Small intestine (tissue), 7 donors: ENCODE results near the gene ABCC11. TPM values are rescaled to one million over a fixed set of nuclear protein-coding genes. Genes with fewer than 3 reads are reported as not detected.
A peak's percentile ranks its signal among the peaks of the same experiment; 100 is the strongest.
"Not testable (repeated sequence)": the region's sequence is repeated elsewhere in the genome, so short reads cannot be mapped to it uniquely, and the experiment has no call there.

Experiments used
- DNase-seq, 2 donors: peaks; one replicate each; pipeline versions ENCODE4 v3.0.0 to v3.0.0-alpha.2; 2013
- FAIRE-seq: peaks from 2 replicates; lab custom pipeline; 2012; peaks lifted over from hg19 to GRCh38; lab: Jason Lieb, UNC
- H3K27ac ChIP-seq, 3 donors: one replicate each; pipeline ENCODE4 v1.5.1; 2013; ENCODE audit warnings: low read length in 2 of 3, mild to moderate bottlenecking in 2 of 3, control low read depth in 1 of 3, inconsistent platforms in 1 of 3, low read depth in 1 of 3, moderate library complexity in 1 of 3
- H3K27me3 ChIP-seq, 3 donors: one replicate each; pipeline ENCODE4 v1.6.1; 2013; ENCODE audit warnings: low read length in 3 of 3, inconsistent platforms in 1 of 3; ENCODE audit not compliant: control insufficient read depth in 3 of 3, insufficient read depth in 3 of 3
- H3K36me3 ChIP-seq, 3 donors: one replicate each; pipeline ENCODE4 v1.6.1; 2013; ENCODE audit warnings: low read length in 3 of 3, inconsistent platforms in 1 of 3, low read depth in 1 of 3, mild to moderate bottlenecking in 1 of 3, moderate library complexity in 1 of 3; ENCODE audit not compliant: control insufficient read depth in 3 of 3, insufficient read depth in 2 of 3
- H3K4me1 ChIP-seq, 3 donors: one replicate each; pipeline ENCODE4 v1.6.1; 2013; ENCODE audit warnings: low read length in 2 of 3, inconsistent platforms in 1 of 3, low read depth in 1 of 3, mild to moderate bottlenecking in 1 of 3, moderate library complexity in 1 of 3; ENCODE audit not compliant: control insufficient read depth in 3 of 3, insufficient read depth in 2 of 3
- H3K4me3 ChIP-seq, 3 donors: one replicate each; pipeline ENCODE4 v1.5.1; 2013; ENCODE audit warnings: low read length in 3 of 3, control low read depth in 1 of 3, inconsistent platforms in 1 of 3, low read depth in 1 of 3, mild to moderate bottlenecking in 1 of 3, moderate library complexity in 1 of 3
- H3K9me3 ChIP-seq, 2 donors: one replicate each; pipeline ENCODE4 v1.6.1; 2013; ENCODE audit warnings: low read depth in 1 of 2, low read length in 1 of 2; ENCODE audit not compliant: control insufficient read depth in 2 of 2, insufficient read depth in 1 of 2
- WGBS, 3 donors: extraction: QIAGEN DNeasy Blood & Tissue Kit; methylation state at CpG; one replicate each; pipeline ENCODE4 v1.1.7; 2013; 5-methylcytosine and 5-hydroxymethylcytosine counted together
- polyA plus RNA-seq, 4 donors: library from polyadenylated mRNA; stranded (reverse) in 3 of 4; unstranded in 1 of 4; fragments of 200-250 nt in 3 of 4; fragments of 120-200 nt in 1 of 4; gene quantifications; one replicate each; pipeline versions ENCODE4 v1.2.1 to v1.2.3, GENCODE V29; 2013
- donor health status: healthy with polysubstance abuse.
- donor health status: control.
- donor health status: control.
- donor health status: Bipolar disorder and iron deficiency.
- donor health status: healthy.

The ABCC11 gene
- polyA plus RNA-seq, 4 donors: 0.15 to 0.22 (median 0.15) TPM; not detected in 1

- DNase-seq (peak; percentile 92 to 97), FAIRE-seq (no peak)
- H3K27me3 ChIP-seq: peaks cover 0 to 1% (median 0%) of the 10 kb centered on the region in 3 donors
- no peaks in the 10 kb centered on the region for H3K9me3 ChIP-seq
- peak within 1 kb of the TSS; percentile 79 to 99 (median 98) for H3K27ac ChIP-seq
- H3K36me3 ChIP-seq: no peaks in the 10 kb centered on the region
- H3K4me1 ChIP-seq: peaks cover 5 to 8% (median 6%) of the 10 kb centered on the region in 3 donors
- 0 to 1% (median 0%) methylated on average over 51 to 63 of the region's 63 CpGs for WGBS, 3 donors
- peak within 1 kb of the TSS; percentile 71 to 99 (median 94) for H3K4me3 ChIP-seq
These were observed 3.1 kb downstream of the ABCC11 start, which contains the start of gene LONP2 for GRCh38 chr16:48244080-48244862. Gene LONP2 (plus strand): TSS chr16:48244300. CDS start chr16:48244389, 89 bp downstream.

- FAIRE-seq, H3K4me1 ChIP-seq, DNase-seq, H3K4me3 ChIP-seq, H3K36me3 ChIP-seq, H3K27ac ChIP-seq, H3K9me3 ChIP-seq, H3K27me3 ChIP-seq: not testable (repeated sequence)
- WGBS, 3 donors: 95 to 98% (median 97%) methylated on average over 3 of the region's 3 CpGs
These were observed 7.2 kb downstream of the ABCC11 start for GRCh38 chr16:48240147-48240546.

- H3K4me1 ChIP-seq: peaks cover 0 to 2% (median 0%) of the 10 kb centered on the region in 3 donors
- no peak overlapping the region for H3K4me3 ChIP-seq
- peak overlapping the region in 1 of 3 donors; percentile 57 for H3K27ac ChIP-seq
- DNase-seq: no peak
- peaks cover 0 to 1% (median 0%) of the 10 kb centered on the region in 3 donors for H3K27me3 ChIP-seq
- no peak for FAIRE-seq
- WGBS, 3 donors: 87 to 100% (median 95%) methylated on average over 1 of the region's 1 CpG
- H3K9me3 ChIP-seq: no peaks in the 10 kb centered on the region
- no peaks in the 10 kb centered on the region for H3K36me3 ChIP-seq
These were observed 11.1 kb downstream of the ABCC11 start for GRCh38 chr16:48236286-48236685.

DNA sequence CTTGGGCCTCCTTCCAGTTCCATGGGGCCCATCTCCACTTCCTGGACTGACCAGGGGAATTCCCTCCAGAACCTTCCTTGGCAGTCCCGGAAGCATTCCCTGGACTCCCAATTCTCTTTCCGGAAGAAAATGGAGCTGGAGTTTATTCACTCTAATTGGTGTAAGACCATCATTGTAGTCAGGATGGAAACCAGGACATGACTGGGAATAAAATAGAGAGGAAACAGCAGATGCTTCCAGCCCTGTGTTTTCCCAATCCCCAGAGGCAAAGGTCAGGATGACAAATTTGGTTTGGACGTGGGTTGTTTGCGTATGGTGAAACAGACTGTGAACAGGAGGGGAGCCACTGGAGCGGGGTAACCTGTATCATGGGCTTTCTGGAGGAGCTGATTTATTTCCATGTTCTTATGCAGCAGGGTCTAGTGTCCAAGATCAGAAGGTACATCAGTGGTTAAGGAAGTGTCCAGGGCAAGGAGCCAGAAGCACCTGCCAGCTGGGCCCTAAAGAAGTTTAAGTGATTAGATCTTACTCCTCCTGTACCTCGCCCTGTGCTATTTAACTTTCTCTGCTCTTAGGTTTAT is 11.7 kb downstream of the ABCC11 start:
- FAIRE-seq (no peak), DNase-seq (peak in 1 of 2 donors; percentile 50)
- no peaks in the 10 kb centered on the region for H3K36me3 ChIP-seq
- peaks cover 0 to 1% (median 0%) of the 10 kb centered on the region in 3 donors for H3K27me3 ChIP-seq
- H3K4me1 ChIP-seq: peaks cover 0 to 2% (median 0%) of the 10 kb centered on the region in 3 donors
- WGBS, 3 donors: 23 to 50% (median 41%) methylated on average over 6 of the region's 6 CpGs
- peak overlapping the region in 1 of 3 donors; percentile 57 for H3K27ac ChIP-seq
- H3K4me3 ChIP-seq: no peak overlapping the region
- no peaks in the 10 kb centered on the region for H3K9me3 ChIP-seq

DNA sequence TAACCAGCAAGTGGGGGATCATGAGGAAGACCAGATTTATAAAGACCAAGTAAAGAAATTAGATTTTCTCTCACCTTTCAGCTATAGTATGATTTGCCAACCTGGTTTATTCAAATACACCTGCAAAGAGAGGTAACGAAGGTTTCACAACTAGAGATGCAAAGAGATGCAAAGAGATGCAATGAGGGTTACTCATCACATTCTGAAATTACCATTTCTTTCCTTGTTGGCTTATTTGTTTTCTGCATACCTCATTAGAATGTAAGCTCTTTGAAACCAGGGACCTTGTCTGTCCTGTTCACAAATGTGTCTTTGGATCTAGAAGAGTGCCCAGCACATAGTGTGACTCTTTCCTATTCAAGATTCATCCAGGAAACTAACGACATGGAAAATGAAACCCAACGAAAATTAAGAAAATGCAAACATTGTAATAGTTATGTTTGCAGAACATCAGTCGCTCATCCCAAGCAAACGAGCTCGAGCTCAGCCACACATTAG is 12.2 kb downstream of the ABCC11 start:
- FAIRE-seq (no peak), DNase-seq (no peak)
- Histone ChIP-seq H3K36me3 (no peaks in the 10 kb centered on the region), H3K27ac (peak overlapping the region in 1 of 3 donors; percentile 57), H3K27me3 (no peaks in the 10 kb centered on the region), H3K4me3 (no peak overlapping the region), H3K9me3 (no peaks in the 10 kb centered on the region), H3K4me1 (peaks cover 0 to 2% (median 0%) of the 10 kb centered on the region in 3 donors)
- WGBS, 3 donors: 52 to 54% (median 54%) methylated on average over 6 of the region's 6 CpGs

- DNase-seq (no peak), FAIRE-seq (no peak)
- Histone ChIP-seq H3K4me1 (peaks cover 0 to 2% (median 0%) of the 10 kb centered on the region in 3 donors), H3K4me3 (no peak overlapping the region), H3K27me3 (no peaks in the 10 kb centered on the region), H3K9me3 (no peaks in the 10 kb centered on the region), H3K27ac (no peak overlapping the region), H3K36me3 (no peaks in the 10 kb centered on the region)
These were observed 12.7 kb downstream of the ABCC11 start for GRCh38 chr16:48234630-48235029.

DNA sequence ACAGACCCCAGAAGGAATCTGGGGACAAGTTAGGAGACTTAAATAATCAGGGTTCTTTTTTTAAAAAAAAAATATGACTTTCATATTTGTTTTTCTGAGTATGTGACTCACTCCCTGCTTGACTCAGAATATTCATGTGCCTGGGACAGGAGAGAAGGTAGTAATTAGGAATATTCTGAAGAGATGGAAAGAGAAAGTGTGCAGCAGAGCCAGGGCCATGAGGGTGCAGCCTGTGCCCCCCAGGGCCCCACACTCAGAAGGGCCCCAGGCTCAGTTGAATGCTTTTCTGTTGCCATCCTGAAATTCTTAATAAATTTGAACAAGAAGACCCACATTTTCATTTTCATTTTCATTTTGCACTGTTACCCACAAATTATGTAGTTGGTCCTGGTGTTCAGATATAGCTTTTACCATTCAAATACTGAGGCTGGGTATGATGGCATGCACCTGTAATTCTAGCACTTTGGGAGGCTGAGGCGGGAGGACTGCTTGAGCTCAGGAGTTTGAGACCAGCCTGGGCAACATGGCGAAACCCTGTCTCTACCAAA is 14.8 kb downstream of the ABCC11 start:
- peaks cover 0 to 2% (median 0%) of the 10 kb centered on the region in 3 donors for H3K4me1 ChIP-seq
- H3K4me3 ChIP-seq: no peak overlapping the region
- H3K27me3 ChIP-seq: no peaks in the 10 kb centered on the region
- WGBS, 3 donors: 94 to 100% (median 97%) methylated on average over 2 of the region's 2 CpGs
- H3K36me3 ChIP-seq: no peaks in the 10 kb centered on the region
- FAIRE-seq (no peak), DNase-seq (no peak)
- no peaks in the 10 kb centered on the region for H3K9me3 ChIP-seq
- H3K27ac ChIP-seq: no peak overlapping the region

- no peaks in the 10 kb centered on the region for H3K9me3 ChIP-seq
- H3K36me3 ChIP-seq: no peaks in the 10 kb centered on the region
- H3K4me3 ChIP-seq: no peak overlapping the region
- H3K27ac ChIP-seq: no peak overlapping the region
- no peaks in the 10 kb centered on the region for H3K27me3 ChIP-seq
- FAIRE-seq (no peak), DNase-seq (peak; percentile 27 to 40)
- 64 to 69% (median 68%) methylated on average over 11 of the region's 11 CpGs for WGBS, 3 donors
- H3K4me1 ChIP-seq: peaks cover 0 to 2% (median 0%) of the 10 kb centered on the region in 3 donors
These were observed 15.4 kb downstream of the ABCC11 start for GRCh38 chr16:48231727-48232492.
